Left forelimb (tissue), 1 donor: ENCODE data around the gene FPR1.

Experiments used
- DNase-seq: peaks from one replicate; pipeline ENCODE4 v3.0.0-alpha.2; 2018; ENCODE audit warnings: low spot score

Gene FPR1

GRCh38 chr19:51704626-51705025 lies 47.1 kb downstream of the FPR1 start:
- DNase-seq: peak; percentile 61

GRCh38 chr19:51703575-51704515 lies 47.8 kb downstream of the FPR1 start:
- peak; percentile 99 for DNase-seq

GRCh38 chr19:51702825-51703574 lies 48.7 kb downstream of the FPR1 start:
- peak; percentile 77 for DNase-seq

GRCh38 chr19:51702103-51702824 lies 49.4 kb downstream of the FPR1 start:
- DNase-seq: peak; percentile 84

- no peak for DNase-seq
These were observed 50.1 kb downstream of the FPR1 start for GRCh38 chr19:51701468-51702100.

- DNase-seq: no peak
These were observed 52.5 kb downstream of the FPR1 start for GRCh38 chr19:51699170-51699569.

GRCh38 chr19:51698296-51698695 lies 53.4 kb downstream of the FPR1 start:
- DNase-seq: peak; percentile 47

- no peak for DNase-seq
These were observed 54.4 kb downstream of the FPR1 start for GRCh38 chr19:51697169-51697776.

- no peak for DNase-seq
These were observed 55.1 kb downstream of the FPR1 start for GRCh38 chr19:51696606-51697005.
